Panc1 (cell line): ENCODE results near the gene PRKG1. TPM values are rescaled to one million over a fixed set of nuclear protein-coding genes. Genes with fewer than 3 reads are reported as not detected.

Experiments
- ATAC-seq: fragments of 200-7000 bp; cut with Tn5 transposase; 2 replicates; pipeline ENCODE4 v1.9.1; 2020; ENCODE audit warnings: mild to moderate bottlenecking, moderate library complexity
- BruUV-seq: library from RNA; stranded (reverse); fragments of 400-500 nt; replicated peaks from 2 replicates; lab custom pipeline; 2021; lab: Mats Ljungman, UMichigan
- CTCF ChIA-PET: fragments of 300-600 bp; sonication (Branson Sonifier 250); formaldehyde crosslinking; loops from one replicate; lab custom pipeline; 2022; ENCODE audit warnings: antibody characterized with exemption; lab: Charles Lee
- POLR2A ChIA-PET: fragments of 300-600 bp; sonication (Branson Sonifier 250); formaldehyde crosslinking; loops from one replicate; lab custom pipeline; 2022; ENCODE audit warnings: antibody characterized with exemption; lab: Charles Lee
- DNase-seq: peaks from one replicate; pipeline ENCODE4 v3.0.0-alpha.2; 2010; ENCODE audit warnings: low read depth, low spot score
- H3K27ac ChIP-seq: 2 replicates; pipeline ENCODE4 v1.5.1; 2011; ENCODE audit warnings: mild to moderate bottlenecking, low read length, inconsistent platforms
- H3K27me3 ChIP-seq: fragments of 200-500 bp; sonication (Bioruptor generic); 2 replicates; pipeline ENCODE4 v1.6.0; 2014; ENCODE audit warnings: low read length, inconsistent platforms; ENCODE audit not compliant: control insufficient read depth, insufficient read depth
- H3K36me3 ChIP-seq: fragments of 200-500 bp; sonication (Bioruptor generic); 2 replicates; pipeline ENCODE4 v1.5.1; 2014; ENCODE audit warnings: inconsistent platforms, mild to moderate bottlenecking, low read length, moderate library complexity; ENCODE audit not compliant: control insufficient read depth, insufficient read depth
- H3K4me1 ChIP-seq: 2 replicates; pipeline ENCODE4 v1.5.1; 2011; ENCODE audit warnings: inconsistent platforms, mild to moderate bottlenecking, low read length, moderate library complexity; ENCODE audit not compliant: control insufficient read depth, insufficient read depth
- H3K4me3 ChIP-seq, 2 experiments: 2 replicates each; pipeline ENCODE4 v1.5.1; 2011 to 2012; ENCODE audit warnings: low read depth in 2 of 2, low read length in 2 of 2, mild to moderate bottlenecking in 2 of 2, inconsistent platforms in 1 of 2, moderate library complexity in 1 of 2
- H3K9me3 ChIP-seq: fragments of 200-500 bp; sonication (Bioruptor generic); 2 replicates; pipeline ENCODE4 v1.5.1; 2014; ENCODE audit warnings: low read depth, mild to moderate bottlenecking, inconsistent platforms, low read length, moderate library complexity; ENCODE audit not compliant: control insufficient read depth, insufficient read depth
- POLR2AphosphoS5 ChIP-seq: IDR thresholded peaks from 2 replicates; pipeline ENCODE4 v1.6.1; 2012; ENCODE audit warnings: mild to moderate bottlenecking, low read depth, low read length, moderate library complexity
- SIN3A ChIP-seq: IDR thresholded peaks from 2 replicates; pipeline ENCODE4 v1.6.1; 2012; ENCODE audit warnings: low read depth, mild to moderate bottlenecking, low read length, moderate library complexity, borderline replicate concordance; ENCODE audit not compliant: insufficient read depth
- TCF7L2 ChIP-seq: IDR thresholded peaks from 2 replicates; pipeline ENCODE4 v1.6.1; 2011; ENCODE audit warnings: mild to moderate bottlenecking, low read depth, low read length, inconsistent platforms
- in situ Hi-C: cut with HindIII; loops from 2 replicates; pipeline ENCODE4 v1.10.0; 2016; ENCODE audit warnings: low sequenced_read_pairs, low pct_unique_long_range_greater_than_20kb
- intact Hi-C: fragments of 100-400 bp; cut with micrococcal nuclease; formaldehyde crosslinking; loops from one replicate; pipeline ENCODE4 v1.10.0; 2022; ENCODE audit not compliant: unreplicated experiment
- total RNA-seq: library from RNA; stranded (reverse); gene quantifications from one replicate; pipeline ENCODE4 v1.2.1, GENCODE V29; 2021; ENCODE audit not compliant: unreplicated experiment
- TF ChIP-seq, protein P1 (sequence below), 2 experiments: IDR thresholded peaks; 2 replicates each; pipeline ENCODE4 v1.6.1; 2011 to 2012; ENCODE audit warnings: low read depth in 2 of 2, control low read depth in 1 of 2, low read length in 1 of 2, mild to moderate bottlenecking in 1 of 2, moderate library complexity in 1 of 2; ENCODE audit not compliant: insufficient read depth in 1 of 2
- TF ChIP-seq, protein P2 (sequence below): fragments of 450-650 bp; IDR thresholded peaks from 2 replicates; pipeline ENCODE4 v1.5.1; 2017; ENCODE audit warnings: mild to moderate bottlenecking

The PRKG1 gene
- total RNA-seq, 1 experiment from 2014 or later, result 0.92 TPM

DNA sequence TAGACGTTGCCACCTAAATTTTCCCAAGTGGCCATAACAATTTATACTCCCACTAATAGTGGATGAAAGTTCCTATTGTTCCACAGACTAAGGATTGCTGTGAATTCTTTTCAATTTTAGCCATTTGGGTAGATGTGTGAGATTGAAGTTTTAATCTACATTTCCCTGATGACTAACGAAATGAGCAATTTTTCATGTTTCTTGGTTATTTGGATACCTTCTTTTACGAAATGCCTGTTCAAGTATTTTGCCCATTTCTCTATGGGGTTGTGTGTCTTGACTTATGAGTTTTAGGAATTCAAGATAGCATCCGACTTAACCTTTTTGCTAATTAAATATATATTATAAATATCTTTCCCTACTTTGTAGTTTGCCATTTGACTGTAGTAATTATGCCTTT, 16.4 kb upstream of the PRKG1 start:
- no TSS peak for BruUV-seq
- TF ChIP-seq TCF7L2 (no peak), POLR2AphosphoS5 (no peak), SIN3A (no peak)
- TF ChIP-seq, protein P1, sequence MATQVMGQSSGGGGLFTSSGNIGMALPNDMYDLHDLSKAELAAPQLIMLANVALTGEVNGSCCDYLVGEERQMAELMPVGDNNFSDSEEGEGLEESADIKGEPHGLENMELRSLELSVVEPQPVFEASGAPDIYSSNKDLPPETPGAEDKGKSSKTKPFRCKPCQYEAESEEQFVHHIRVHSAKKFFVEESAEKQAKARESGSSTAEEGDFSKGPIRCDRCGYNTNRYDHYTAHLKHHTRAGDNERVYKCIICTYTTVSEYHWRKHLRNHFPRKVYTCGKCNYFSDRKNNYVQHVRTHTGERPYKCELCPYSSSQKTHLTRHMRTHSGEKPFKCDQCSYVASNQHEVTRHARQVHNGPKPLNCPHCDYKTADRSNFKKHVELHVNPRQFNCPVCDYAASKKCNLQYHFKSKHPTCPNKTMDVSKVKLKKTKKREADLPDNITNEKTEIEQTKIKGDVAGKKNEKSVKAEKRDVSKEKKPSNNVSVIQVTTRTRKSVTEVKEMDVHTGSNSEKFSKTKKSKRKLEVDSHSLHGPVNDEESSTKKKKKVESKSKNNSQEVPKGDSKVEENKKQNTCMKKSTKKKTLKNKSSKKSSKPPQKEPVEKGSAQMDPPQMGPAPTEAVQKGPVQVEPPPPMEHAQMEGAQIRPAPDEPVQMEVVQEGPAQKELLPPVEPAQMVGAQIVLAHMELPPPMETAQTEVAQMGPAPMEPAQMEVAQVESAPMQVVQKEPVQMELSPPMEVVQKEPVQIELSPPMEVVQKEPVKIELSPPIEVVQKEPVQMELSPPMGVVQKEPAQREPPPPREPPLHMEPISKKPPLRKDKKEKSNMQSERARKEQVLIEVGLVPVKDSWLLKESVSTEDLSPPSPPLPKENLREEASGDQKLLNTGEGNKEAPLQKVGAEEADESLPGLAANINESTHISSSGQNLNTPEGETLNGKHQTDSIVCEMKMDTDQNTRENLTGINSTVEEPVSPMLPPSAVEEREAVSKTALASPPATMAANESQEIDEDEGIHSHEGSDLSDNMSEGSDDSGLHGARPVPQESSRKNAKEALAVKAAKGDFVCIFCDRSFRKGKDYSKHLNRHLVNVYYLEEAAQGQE (IDR thresholded peaks at IDR 0.05; ENCODE audit: insufficient read depth in 1 of 2, low read depth in 2 of 2, low read length in 1 of 2), result no peak
- TF ChIP-seq, protein P2, sequence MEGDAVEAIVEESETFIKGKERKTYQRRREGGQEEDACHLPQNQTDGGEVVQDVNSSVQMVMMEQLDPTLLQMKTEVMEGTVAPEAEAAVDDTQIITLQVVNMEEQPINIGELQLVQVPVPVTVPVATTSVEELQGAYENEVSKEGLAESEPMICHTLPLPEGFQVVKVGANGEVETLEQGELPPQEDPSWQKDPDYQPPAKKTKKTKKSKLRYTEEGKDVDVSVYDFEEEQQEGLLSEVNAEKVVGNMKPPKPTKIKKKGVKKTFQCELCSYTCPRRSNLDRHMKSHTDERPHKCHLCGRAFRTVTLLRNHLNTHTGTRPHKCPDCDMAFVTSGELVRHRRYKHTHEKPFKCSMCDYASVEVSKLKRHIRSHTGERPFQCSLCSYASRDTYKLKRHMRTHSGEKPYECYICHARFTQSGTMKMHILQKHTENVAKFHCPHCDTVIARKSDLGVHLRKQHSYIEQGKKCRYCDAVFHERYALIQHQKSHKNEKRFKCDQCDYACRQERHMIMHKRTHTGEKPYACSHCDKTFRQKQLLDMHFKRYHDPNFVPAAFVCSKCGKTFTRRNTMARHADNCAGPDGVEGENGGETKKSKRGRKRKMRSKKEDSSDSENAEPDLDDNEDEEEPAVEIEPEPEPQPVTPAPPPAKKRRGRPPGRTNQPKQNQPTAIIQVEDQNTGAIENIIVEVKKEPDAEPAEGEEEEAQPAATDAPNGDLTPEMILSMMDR, result no peak
- H3K27me3 ChIP-seq, result no peaks in the 10 kb centered on the region; the same call in 1 of the 2 replicates
- H3K27ac ChIP-seq, result no peak overlapping the region
- peaks cover 3% of the 10 kb centered on the region; the same call in 1 of the 2 replicates for H3K9me3 ChIP-seq
- ATAC-seq (no peak), DNase-seq (no peak)
- ChIA-PET POLR2A (no interaction called here), CTCF (no interaction called here)
- no peaks in the 10 kb centered on the region for H3K4me1 ChIP-seq
- no peak overlapping the region for H3K4me3 ChIP-seq
- intact Hi-C loops, result no loop called here
- H3K36me3 ChIP-seq, result no peaks in the 10 kb centered on the region
- in situ Hi-C loops, result no loop called here

DNA sequence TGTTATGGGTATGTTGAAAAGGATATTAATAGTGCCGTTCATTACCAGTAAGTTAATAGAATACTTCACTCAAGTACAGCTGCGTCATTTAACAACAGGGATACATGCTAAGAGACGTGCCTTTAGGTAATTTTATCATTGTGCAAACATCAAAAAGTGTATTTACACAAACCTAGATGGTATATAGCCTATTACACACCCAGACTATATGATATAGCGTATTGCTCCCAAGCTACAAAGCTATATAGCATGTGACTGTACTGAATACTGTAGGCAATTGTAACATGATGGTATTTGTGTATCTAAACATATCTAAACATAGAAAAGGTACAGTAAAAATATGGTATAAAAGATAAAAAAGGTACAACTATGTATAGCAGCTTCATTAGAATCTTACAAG, 11.1 kb upstream of the PRKG1 start:
- TF ChIP-seq SIN3A, result no peak
- TF ChIP-seq TCF7L2, result no peak
- TF ChIP-seq, protein P2, result no peak
- TF ChIP-seq, protein P1 (IDR thresholded peaks at IDR 0.05; ENCODE audit: insufficient read depth in 1 of 2, low read depth in 2 of 2, low read length in 1 of 2), result no peak
- no peak for TF ChIP-seq POLR2AphosphoS5
- DNase-seq (no peak), ATAC-seq (no peak)
- POLR2A ChIA-PET, result no interaction called here
- Histone ChIP-seq H3K4me3 (no peak overlapping the region), H3K27me3 (peaks cover 18% of the 10 kb centered on the region; the same call in 1 of the 2 replicates), H3K27ac (no peak overlapping the region), H3K4me1 (no peaks in the 10 kb centered on the region), H3K9me3 (no peaks in the 10 kb centered on the region), H3K36me3 (no peaks in the 10 kb centered on the region)
- BruUV-seq, result no TSS peak
- intact Hi-C loops, result loop anchor here (2.0 to 10.0 kb wide), 3 partner anchors 360 to 942 kb away; no protein-coding TSS in a partner anchor
- CTCF ChIA-PET, result interaction anchor here (1.7 kb wide), 1 partner anchor 1153 kb away, joined by 4 read pairs; no protein-coding TSS in a partner anchor
- in situ Hi-C loops, result no loop called here
